Uterus (tissue), 4 donors: ENCODE data around the gene IFT52. TPM values are rescaled to one million over a fixed set of nuclear protein-coding genes. Genes with fewer than 3 reads are reported as not detected.

ENCODE experiments used
- DNase-seq, 2 donors: peaks; one replicate each; pipeline ENCODE4 v3.0.0-alpha.2; 2019 to 2020
- H3K27ac ChIP-seq, 2 donors: fragments of 200-600 bp; sonication (generic); 1 replicate in 1 of 2; 2 replicates in 1 of 2; pipeline ENCODE4 v1.5.1; 2016 to 2018
- H3K27me3 ChIP-seq, 2 donors: fragments of 200-600 bp; sonication (generic); one replicate each; pipeline ENCODE4 v1.5.1; 2018 to 2019; ENCODE audit warnings: control low read depth in 1 of 2
- H3K36me3 ChIP-seq, 2 donors: fragments of 200-600 bp; sonication (generic); one replicate each; pipeline ENCODE4 v1.5.1; 2019; ENCODE audit warnings: control low read depth in 1 of 2
- H3K4me1 ChIP-seq, 2 donors: fragments of 200-600 bp; sonication (generic); one replicate each; pipeline ENCODE4 v1.5.1; 2018 to 2019; ENCODE audit warnings: control low read depth in 1 of 2
- H3K4me3 ChIP-seq, 2 donors: fragments of 200-600 bp; sonication (generic); 1 replicate in 1 of 2; 2 replicates in 1 of 2; pipeline ENCODE4 v1.5.1; 2018 to 2019; ENCODE audit warnings: mild to moderate bottlenecking in 1 of 2
- H3K9me3 ChIP-seq, 2 donors: fragments of 200-600 bp; sonication (generic); one replicate each; pipeline ENCODE4 v1.5.1; 2019; ENCODE audit warnings: control low read depth in 1 of 2
- CTCF ChIP-seq, 4 experiments: fragments of 200-600 bp in 2 of 4; fragments of 450-650 bp in 2 of 4; sonication (generic) in 2 of 4; IDR thresholded peaks; one replicate each; pipeline ENCODE4 v1.5.1; 2016 to 2019; ENCODE audit warnings: antibody characterized with exemption in 4 of 4, mild to moderate bottlenecking in 2 of 4, moderate library complexity in 1 of 4
- POLR2A ChIP-seq, 2 donors: fragments of 450-650 bp; IDR thresholded peaks; one replicate each; pipeline ENCODE4 v1.6.1; 2016; ENCODE audit warnings: antibody characterized with exemption in 2 of 2, mild to moderate bottlenecking in 1 of 2, moderate library complexity in 1 of 2
- intact Hi-C: fragments of 100-400 bp; cut with DNase I; formaldehyde crosslinking; loops from one replicate; pipeline ENCODE4 v1.15.1; 2023; ENCODE audit warnings: low total_unique reads
- total RNA-seq, 4 donors: library from RNA; depleted of rRNA in 3 of 4; stranded (reverse); fragments of >200 nt in 3 of 4; gene quantifications; one replicate each; pipeline versions ENCODE4 v1.1.0 to v1.2.4, GENCODE V29; 2014 to 2023
- donor health status: DM: yes; HTN: yes; CAD: no.

The IFT52 gene
- total RNA-seq, 4 donors from 2014 or later, result 39.1 to 64.0 (median 43.0) TPM

DNA sequence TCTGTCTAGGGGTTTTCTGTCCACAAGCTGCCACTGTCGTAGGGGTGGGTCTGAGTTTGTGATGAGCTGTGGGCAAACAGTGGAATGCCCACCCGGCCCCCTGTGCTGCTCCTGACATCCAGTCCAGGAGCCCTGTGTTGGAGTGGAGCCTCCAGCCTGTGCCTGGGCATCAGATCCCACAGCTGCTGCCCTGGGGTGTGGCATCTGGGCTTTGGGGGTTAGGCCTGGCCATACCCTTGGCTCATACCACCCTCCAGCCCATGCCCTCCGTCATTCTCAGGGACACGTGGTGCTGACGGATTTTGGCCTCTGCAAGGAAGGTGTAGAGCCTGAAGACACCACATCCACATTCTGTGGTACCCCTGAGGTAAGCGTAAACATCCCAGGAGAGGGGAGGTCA lies 19.0 kb upstream of the IFT52 start:
- no peak overlapping the region for H3K4me3 ChIP-seq
- no peaks in the 10 kb centered on the region for H3K36me3 ChIP-seq
- no peaks in the 10 kb centered on the region for H3K9me3 ChIP-seq
- no peak overlapping the region for H3K27ac ChIP-seq
- intact Hi-C loops, result no loop called here
- no peaks in the 10 kb centered on the region for H3K27me3 ChIP-seq
- no peaks in the 10 kb centered on the region for H3K4me1 ChIP-seq
- DNase-seq, result no peak
- TF ChIP-seq CTCF (IDR thresholded peaks at IDR 0.05) (no peak), POLR2A (IDR thresholded peaks at IDR 0.05) (no peak)

GRCh38 chr20:43572891-43573290 lies 17.8 kb upstream of the IFT52 start:
- DNase-seq, result no peak
- intact Hi-C loops, result no loop called here
- Histone ChIP-seq H3K27me3 (no peaks in the 10 kb centered on the region), H3K9me3 (no peaks in the 10 kb centered on the region), H3K4me3 (no peak overlapping the region), H3K4me1 (no peaks in the 10 kb centered on the region), H3K36me3 (no peaks in the 10 kb centered on the region), H3K27ac (no peak overlapping the region)
- TF ChIP-seq CTCF (IDR thresholded peaks at IDR 0.05), result no peak
- no peak for TF ChIP-seq POLR2A (IDR thresholded peaks at IDR 0.05)

DNA sequence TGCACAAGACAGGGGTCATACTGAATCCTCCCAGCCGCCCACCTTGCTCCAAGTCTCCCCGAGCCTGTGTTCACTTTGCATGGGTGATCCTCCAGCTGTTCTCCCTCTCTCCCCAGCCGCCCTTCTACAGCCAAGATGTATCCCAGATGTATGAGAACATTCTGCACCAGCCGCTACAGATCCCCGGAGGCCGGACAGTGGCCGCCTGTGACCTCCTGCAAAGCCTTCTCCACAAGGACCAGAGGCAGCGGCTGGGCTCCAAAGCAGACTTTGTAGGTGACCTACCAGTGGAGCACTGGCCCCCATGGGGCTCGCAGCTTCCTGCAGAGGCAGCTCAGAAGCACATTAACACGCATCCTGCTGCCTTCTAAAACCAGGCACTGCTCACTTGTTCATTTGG lies 14.6 kb upstream of the IFT52 start:
- no peaks in the 10 kb centered on the region for H3K36me3 ChIP-seq
- H3K4me1 ChIP-seq, result no peaks in the 10 kb centered on the region
- no peak for DNase-seq
- no peaks in the 10 kb centered on the region for H3K9me3 ChIP-seq
- H3K27me3 ChIP-seq, result no peaks in the 10 kb centered on the region
- no peak for TF ChIP-seq POLR2A (IDR thresholded peaks at IDR 0.05)
- TF ChIP-seq CTCF (IDR thresholded peaks at IDR 0.05), result no peak
- intact Hi-C loops, result no loop called here
- H3K27ac ChIP-seq, result no peak overlapping the region
- no peak overlapping the region for H3K4me3 ChIP-seq

DNA sequence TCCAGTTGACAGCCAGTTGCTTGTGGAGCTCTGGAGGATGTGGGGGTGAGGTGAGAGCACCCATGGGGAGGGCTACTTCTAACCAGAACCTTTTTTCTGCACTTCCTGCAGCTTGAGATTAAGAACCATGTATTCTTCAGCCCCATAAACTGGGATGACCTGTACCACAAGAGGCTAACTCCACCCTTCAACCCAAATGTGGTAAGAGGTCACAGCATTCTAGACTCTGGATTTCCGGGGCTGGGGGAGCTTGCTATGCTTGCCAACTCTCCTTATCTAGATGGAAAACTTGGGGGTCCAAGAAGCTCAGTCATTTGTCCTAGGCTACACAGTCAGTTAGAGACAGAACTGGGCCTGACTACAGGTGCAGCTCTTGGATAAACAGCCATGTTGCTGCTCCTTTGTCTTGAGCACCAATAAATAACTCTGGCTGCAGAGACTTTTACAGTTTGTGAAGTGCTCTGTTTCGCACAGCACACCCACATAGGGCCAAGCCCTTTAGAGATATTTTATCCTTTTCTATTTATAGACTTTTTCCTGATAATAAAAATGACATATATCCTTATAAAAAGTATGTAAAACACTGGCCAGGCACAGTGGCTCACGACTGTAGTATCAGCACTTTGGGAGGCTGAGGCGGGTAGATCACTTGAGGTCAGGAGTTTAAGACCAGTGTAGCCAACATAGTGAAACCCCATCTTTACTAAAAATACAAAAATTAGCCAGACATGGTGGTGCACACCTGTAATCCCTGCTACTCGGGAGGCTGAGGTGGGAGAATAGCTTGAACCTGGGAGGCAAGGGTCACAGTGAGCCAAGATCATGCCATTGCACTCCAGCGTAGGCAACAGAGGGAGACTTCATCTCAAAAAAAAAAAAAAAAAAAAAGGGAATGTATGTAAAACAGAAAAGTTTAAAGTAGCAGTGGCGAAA lies 10.6 kb upstream of the IFT52 start:
- Histone ChIP-seq H3K9me3 (no peaks in the 10 kb centered on the region), H3K27me3 (no peaks in the 10 kb centered on the region), H3K4me1 (no peaks in the 10 kb centered on the region), H3K27ac (no peak overlapping the region), H3K4me3 (no peak overlapping the region), H3K36me3 (no peaks in the 10 kb centered on the region)
- no peak for TF ChIP-seq CTCF (IDR thresholded peaks at IDR 0.05)
- TF ChIP-seq POLR2A (IDR thresholded peaks at IDR 0.05), result no peak
- DNase-seq, result no peak
- intact Hi-C loops, result no loop called here

DNA sequence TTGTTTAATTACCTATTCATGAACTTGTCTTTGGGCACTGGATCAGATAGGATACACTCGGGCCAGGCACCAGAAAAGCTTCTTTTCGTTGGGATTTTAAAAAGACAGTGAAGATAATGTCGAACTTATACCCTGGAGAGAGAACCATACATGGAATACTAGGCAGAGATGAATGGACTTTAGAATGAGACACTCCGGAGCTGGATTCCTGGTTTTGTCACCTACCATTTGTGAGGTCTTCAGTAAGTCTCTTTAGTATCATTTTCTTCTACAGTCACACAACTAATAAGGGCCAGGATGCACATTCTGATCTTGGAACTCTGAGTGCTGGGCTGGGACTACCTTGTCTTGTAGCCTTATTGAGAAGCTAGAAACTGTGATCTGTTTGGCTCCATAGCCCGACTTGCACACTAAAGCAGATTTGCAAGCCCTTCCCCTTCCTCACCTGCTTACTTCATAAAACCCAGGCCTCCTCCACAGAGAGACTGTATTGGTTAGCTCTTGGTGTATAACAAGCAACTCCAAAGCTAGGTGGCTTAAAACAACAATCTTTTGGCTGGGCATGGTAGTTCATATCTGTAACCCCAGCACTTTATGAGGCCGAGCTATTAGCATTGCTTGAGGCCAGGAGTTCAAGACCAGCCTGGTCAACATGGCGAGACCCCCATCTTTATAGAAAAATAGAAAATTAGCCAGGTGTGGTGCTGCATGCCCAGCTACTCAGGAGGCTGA lies 7.4 kb upstream of the IFT52 start:
- no peak overlapping the region for H3K4me3 ChIP-seq
- no peaks in the 10 kb centered on the region for H3K27me3 ChIP-seq
- no peaks in the 10 kb centered on the region for H3K9me3 ChIP-seq
- no peaks in the 10 kb centered on the region for H3K36me3 ChIP-seq
- intact Hi-C loops, result no loop called here
- no peak for DNase-seq
- no peak overlapping the region for H3K27ac ChIP-seq
- no peaks in the 10 kb centered on the region for H3K4me1 ChIP-seq
- TF ChIP-seq CTCF (IDR thresholded peaks at IDR 0.05) (no peak), POLR2A (IDR thresholded peaks at IDR 0.05) (no peak)
